Ovary (tissue), 9 donors: ENCODE measurements around the gene ZNF746. TPM values are rescaled to one million over a fixed set of nuclear protein-coding genes. Genes with fewer than 3 reads are reported as not detected.
A peak's percentile ranks its signal among the peaks of the same experiment; 100 is the strongest.
"Not testable (repeated sequence)": the region's sequence is repeated elsewhere in the genome, so short reads cannot be mapped to it uniquely, and the experiment has no call there.

Source experiments
- DNase-seq, 5 donors: peaks; one replicate each; pipeline ENCODE4 v3.0.0-alpha.2; 2019 to 2020
- H3K27ac ChIP-seq, 2 donors: fragments of 200-600 bp; one replicate each; pipeline versions ENCODE4 v1.5.1 to v1.8.0; 2019 to 2022
- H3K27me3 ChIP-seq: fragments of 200-600 bp; one replicate; pipeline ENCODE4 v1.8.0; 2022
- H3K36me3 ChIP-seq: fragments of 200-600 bp; sonication (generic); one replicate; pipeline ENCODE4 v1.5.1; 2019
- H3K4me1 ChIP-seq: one replicate; pipeline ENCODE4 v1.8.1; 2013; ENCODE audit warnings: mild to moderate bottlenecking, moderate library complexity; ENCODE audit not compliant: insufficient read depth
- H3K4me3 ChIP-seq: fragments of 200-600 bp; sonication (generic); one replicate; pipeline ENCODE4 v1.5.1; 2017
- H3K9me3 ChIP-seq, 2 donors: fragments of 200-600 bp in 1 of 2; sonication (generic) in 1 of 2; one replicate each; pipeline versions ENCODE4 v1.5.1 to v1.8.1; 2013 to 2019; ENCODE audit warnings: mild to moderate bottlenecking in 1 of 2, moderate library complexity in 1 of 2
- CTCF ChIP-seq, 3 donors: fragments of 450-650 bp in 2 of 3; fragments of 200-600 bp in 1 of 3; IDR thresholded peaks; one replicate each; pipeline versions ENCODE4 v1.5.1 to v1.8.0; 2016 to 2022; ENCODE audit warnings: antibody characterized with exemption in 3 of 3, mild to moderate bottlenecking in 1 of 3
- EP300 ChIP-seq: sonication (generic); formaldehyde crosslinking; IDR thresholded peaks from one replicate; pipeline ENCODE4 v1.6.1; 2017; ENCODE audit warnings: antibody characterized with exemption
- POLR2A ChIP-seq: fragments of 450-650 bp; IDR thresholded peaks from one replicate; pipeline ENCODE4 v1.6.1; 2017; ENCODE audit warnings: antibody characterized with exemption, mild to moderate bottlenecking, moderate library complexity
- WGBS, 3 donors: extraction: QIAGEN DNeasy Blood & Tissue Kit in 1 of 3; methylation state at CpG; one replicate each; pipeline versions ENCODE4 v1.1.5 to v1.1.7; 2013 to 2017; 5-methylcytosine and 5-hydroxymethylcytosine counted together
- intact Hi-C, 4 donors: fragments of 100-400 bp; cut with DNase I; formaldehyde crosslinking; loops; one replicate each; pipeline versions ENCODE4 v1.11.0 to v1.15.1; 2022 to 2023
- polyA plus RNA-seq, 2 donors: library from polyadenylated mRNA; stranded (reverse); fragments of 200-250 nt in 1 of 2; fragments of 350-450 nt in 1 of 2; fragmentation: Illumina TruSeq in 1 of 2; extraction: RNeasy Lipid Tissue Mini Kit (QIAGEN cat#74804) in 1 of 2; gene quantifications; one replicate each; pipeline ENCODE4 v1.2.3, GENCODE V29; 2013 to 2014
- total RNA-seq, 7 donors: library from RNA; depleted of rRNA in 2 of 7; stranded (reverse); fragments of >200 nt in 2 of 7; fragmentation: NEBNext Ultra II Directional in 3 of 7; extraction: Animal tissue kit (Norgen Biotek cat#: 25700) in 3 of 7; gene quantifications; one replicate each; pipeline versions ENCODE4 v1.1.0 to v1.2.4, GENCODE V29; 2016 to 2023
- donor health status: DM: no; HTN: no; CAD: no; lungs with moderate emphysema.
- donor health status: DM: no; HTN: no; CAD: no.
- donor health status: Bipolar disorder and iron deficiency.
- donor health status: DM: yes; HTN: yes; CAD: no.
- donor health status: DM: no; HTN: no; CAD: no.
- donor health status: DM: yes; HTN: yes; CAD: no.

The ZNF746 gene
- total and polyA plus RNA-seq, 9 donors, result 5.9 to 19.3 (median 15.6) TPM

DNA sequence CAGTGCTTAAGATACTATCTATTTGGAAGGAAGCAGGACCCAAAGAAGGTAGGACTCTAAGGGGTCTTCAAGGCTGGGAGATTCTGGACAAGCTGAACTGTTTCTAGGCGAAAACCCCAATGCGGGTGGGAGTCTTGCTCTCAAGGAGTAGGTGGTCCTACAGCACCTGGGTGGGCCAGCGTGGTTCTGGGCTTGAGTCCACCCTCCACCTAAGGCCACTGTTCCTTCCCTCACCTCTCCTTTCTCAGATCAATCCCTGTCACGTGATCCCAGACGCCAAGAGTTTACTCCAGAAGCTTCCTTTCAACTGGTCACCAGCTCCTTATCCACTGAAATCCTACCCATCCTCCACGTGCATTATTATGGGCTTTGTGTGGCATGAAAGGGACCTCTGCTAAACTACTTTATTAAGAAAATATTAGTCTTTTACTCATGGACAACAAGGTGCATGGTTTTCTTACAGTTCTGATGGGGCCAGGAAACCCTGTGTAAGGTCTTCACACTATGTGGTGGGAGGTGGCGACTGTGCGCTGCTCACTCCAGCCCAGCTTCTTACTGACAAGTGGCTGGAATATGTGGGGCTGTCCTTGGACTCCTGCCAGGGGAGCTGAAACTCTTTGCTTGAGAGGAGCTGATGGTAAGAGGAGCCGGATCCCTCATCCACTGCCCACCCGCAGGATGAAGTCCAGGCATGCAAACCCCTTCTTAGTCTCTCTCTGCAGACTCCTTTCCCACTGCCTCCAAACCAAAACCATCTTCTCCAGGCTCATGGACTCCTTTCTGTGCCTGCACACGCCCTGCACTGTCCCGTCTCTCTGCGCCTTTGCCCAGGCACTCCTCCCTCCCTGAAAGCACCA, 1.6 kb downstream of the ZNF746 start:
- H3K4me1 ChIP-seq, result peaks cover 6% of the 10 kb centered on the region
- DNase-seq, result peak; percentile 80 to 87 (median 84)
- H3K4me3 ChIP-seq, result peak overlapping the region; percentile 59
- no peak for TF ChIP-seq EP300
- no peak for TF ChIP-seq POLR2A
- intact Hi-C loops, result loop anchor here in 1 of 4 donors (5.0 kb wide), 1 partner anchor 341 kb away; the partner anchor contains the start of gene ZNF862
- H3K36me3 ChIP-seq, result no peaks in the 10 kb centered on the region
- 27 to 31% (median 30%) methylated on average over 12 to 13 of the region's 13 CpGs for WGBS, 3 donors
- H3K27ac ChIP-seq, result peak overlapping the region in 1 of 2 donors; percentile 94
- H3K9me3 ChIP-seq, result no peaks in the 10 kb centered on the region
- no peaks in the 10 kb centered on the region for H3K27me3 ChIP-seq

DNA sequence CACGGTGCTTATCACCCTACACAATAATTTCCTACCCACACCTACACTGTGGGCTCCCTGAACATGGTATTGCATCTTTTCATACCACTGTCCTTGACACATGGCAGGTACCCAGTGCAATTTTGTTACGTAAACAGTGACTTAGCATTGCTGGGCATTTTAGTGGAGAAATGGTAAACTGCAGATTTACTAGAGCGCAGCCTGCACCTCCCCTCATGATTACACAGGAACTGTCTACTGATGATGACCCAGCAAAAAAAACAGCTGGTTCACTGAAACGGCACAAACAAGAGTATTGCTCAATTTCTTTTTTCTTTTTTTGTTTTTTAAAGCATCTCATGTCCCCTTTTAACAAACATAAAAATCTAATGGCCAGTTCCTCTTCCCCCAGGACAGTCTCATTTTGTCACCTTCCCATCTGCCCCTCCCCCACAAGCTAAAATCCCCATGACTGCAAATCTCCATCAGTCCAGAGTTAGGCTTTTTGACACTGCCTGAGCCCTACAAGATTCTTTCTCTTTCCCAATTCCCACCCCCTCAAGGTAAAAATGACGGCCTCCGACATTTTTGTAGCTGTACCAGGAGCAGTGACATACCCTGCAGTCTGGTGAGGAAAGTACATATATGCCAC, 2.8 kb downstream of the ZNF746 start:
- H3K27ac ChIP-seq, result peak overlapping the region in 1 of 2 donors; percentile 12
- WGBS, 3 donors, result 66 to 74% (median 67%) methylated on average over 6 of the region's 6 CpGs

GRCh38 chr7:149493975-149494374, 3.6 kb downstream of the ZNF746 start:
- H3K4me3 ChIP-seq, H3K36me3 ChIP-seq, H3K4me1 ChIP-seq, H3K27me3 ChIP-seq, H3K27ac ChIP-seq, H3K9me3 ChIP-seq, intact Hi-C loops: not testable (repeated sequence)
- 89 to 93% (median 90%) methylated on average over 18 to 20 of the region's 20 CpGs for WGBS, 3 donors
- peak in 1 of 5 donors; percentile 21 for DNase-seq

More for the DNA sequence above, 2.8 kb downstream of the ZNF746 start:
- H3K36me3 ChIP-seq, result no peaks in the 10 kb centered on the region
- intact Hi-C loops, result loop anchor here in 1 of 4 donors (5.0 kb wide), 1 partner anchor 342 kb away; the partner anchor contains the start of gene ZNF862
- TF ChIP-seq CTCF (IDR thresholded peaks at IDR 0.05), result no peak
- no peak for TF ChIP-seq EP300
- TF ChIP-seq POLR2A, result no peak
- DNase-seq, result no peak
- peaks cover 6% of the 10 kb centered on the region for H3K4me1 ChIP-seq
- no peak overlapping the region for H3K4me3 ChIP-seq
- no peaks in the 10 kb centered on the region for H3K27me3 ChIP-seq
- H3K9me3 ChIP-seq, result no peaks in the 10 kb centered on the region

DNA sequence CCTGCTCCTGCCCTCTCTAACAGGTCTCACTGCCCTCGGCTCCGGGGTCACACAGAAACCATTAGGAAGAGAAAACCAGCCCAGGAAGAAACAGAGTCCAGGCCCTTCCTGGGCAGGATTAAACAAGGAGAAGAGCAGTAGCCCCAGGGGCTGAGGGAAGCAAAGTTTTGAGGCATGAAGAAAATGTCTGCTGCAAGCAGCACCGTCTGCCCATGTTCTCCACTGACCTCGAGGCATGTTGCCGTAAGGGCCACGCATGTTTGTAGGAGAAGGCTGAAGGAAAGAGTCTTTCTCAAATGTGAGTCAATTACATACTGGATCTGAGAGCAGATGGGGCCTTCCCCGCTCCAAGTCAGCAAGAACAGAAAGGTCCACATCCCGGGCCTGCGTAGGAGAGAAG, 4.2 kb downstream of the ZNF746 start:
- intact Hi-C loops, result no loop called here
- 95 to 97% (median 96%) methylated on average over 9 of the region's 9 CpGs for WGBS, 3 donors

More for the DNA sequence above, 4.2 kb downstream of the ZNF746 start:
- no peak overlapping the region for H3K27ac ChIP-seq
- H3K4me3 ChIP-seq, result no peak overlapping the region
- no peaks in the 10 kb centered on the region for H3K27me3 ChIP-seq
- no peak for DNase-seq
- no peaks in the 10 kb centered on the region for H3K36me3 ChIP-seq
- TF ChIP-seq POLR2A (no peak), EP300 (no peak), CTCF (IDR thresholded peaks at IDR 0.05) (no peak)
- H3K9me3 ChIP-seq, result no peaks in the 10 kb centered on the region
- peaks cover 6% of the 10 kb centered on the region for H3K4me1 ChIP-seq
